HG03442 (cell line): ENCODE measurements around the gene SHH.
"Not testable (repeated sequence)": the region's sequence is repeated elsewhere in the genome, so short reads cannot be mapped to it uniquely, and the experiment has no call there.

Experiments used
- ATAC-seq: cut with Tn5 transposase; IDR thresholded peaks from one replicate; pipeline ENCODE4 v1.9.1; 2021; ENCODE audit warnings: mild to moderate bottlenecking, moderate library complexity; ENCODE audit not compliant: unreplicated experiment

Gene SHH

DNA sequence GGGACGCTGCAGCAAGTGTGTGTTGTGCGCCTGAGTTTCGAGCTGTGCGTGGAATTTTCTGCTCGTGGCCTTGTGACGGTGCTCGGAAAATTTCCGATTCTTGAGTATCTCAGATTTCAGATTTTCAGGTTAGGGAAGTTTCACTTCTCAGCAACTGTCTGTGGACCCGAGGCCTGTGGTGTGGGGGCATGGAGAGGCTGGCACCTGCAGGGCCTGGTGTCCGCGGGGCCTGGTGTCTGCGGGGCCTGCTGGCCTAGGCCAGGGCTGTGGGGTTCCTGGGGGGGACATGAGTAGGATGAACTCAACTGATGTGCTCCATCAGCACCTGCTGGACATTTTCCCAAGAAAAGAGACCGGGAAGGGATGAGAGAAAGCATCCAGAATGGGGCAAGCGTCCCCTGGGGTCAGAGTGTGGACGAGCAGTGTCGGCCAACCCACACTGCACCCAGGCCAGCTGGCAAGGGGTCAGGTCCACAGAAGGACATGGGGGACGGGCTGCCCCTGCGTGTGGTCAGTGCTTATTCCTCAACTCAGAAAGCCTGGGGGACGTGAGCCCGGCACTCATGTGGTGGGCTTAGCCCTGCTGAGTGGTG lies 31.3 kb upstream of the SHH start:
- ATAC-seq = no peak

DNA sequence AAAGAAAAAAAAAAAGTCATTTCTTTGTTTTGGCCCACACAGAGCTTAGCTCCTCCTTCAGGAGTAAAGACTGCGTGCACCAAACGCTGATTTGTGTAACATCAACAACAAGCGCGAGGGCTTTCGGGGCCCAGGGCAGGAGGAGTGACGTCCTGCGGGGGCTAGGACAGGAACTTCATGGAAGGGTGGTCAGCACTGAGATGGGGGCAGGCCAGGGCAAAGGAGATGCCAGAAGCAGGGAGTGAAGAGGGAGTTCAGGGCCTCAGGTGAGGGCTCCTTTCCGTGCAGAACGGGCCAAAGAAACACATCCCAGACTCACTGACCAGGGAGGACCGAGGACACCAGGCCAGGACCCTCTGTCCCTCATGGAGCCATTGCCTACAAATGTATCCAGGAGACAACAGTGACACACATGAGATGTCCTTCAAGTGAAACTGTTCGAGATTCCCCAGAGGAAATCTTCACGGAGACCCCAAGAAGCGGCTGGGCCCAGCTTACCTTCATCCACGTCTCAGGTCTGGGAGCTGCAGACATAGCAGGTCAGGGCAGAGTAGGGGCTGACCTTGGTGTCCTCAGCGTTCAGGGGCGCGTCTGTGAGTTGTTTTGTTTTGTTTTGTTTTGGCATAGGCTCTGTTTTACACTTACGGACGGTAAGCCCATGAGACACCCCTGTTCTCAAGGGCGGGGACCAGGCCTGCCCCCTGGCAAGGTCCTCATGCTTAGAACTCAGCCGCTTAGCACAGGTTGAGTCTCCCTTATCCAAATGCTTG lies 30.4 kb upstream of the SHH start:
- ATAC-seq = no peak

DNA sequence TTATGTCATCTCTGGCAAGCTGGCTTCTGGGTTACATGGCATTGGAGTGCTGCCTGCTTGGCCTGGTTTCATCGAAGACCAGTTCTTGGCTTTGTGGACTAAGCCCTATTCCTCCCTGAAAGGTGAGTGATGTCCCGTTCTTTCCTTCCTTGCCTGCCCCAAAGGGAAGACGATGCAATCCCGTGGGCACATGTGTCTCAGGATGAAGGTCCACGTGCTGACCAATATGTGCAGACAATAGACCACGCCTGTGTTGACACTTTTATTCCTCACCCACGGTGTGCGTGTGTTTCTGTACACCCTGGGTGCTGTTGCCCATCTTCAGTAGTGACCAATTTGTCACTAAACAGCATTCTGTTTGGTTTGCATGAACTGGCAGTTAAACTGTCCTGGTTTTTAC lies 28.6 kb upstream of the SHH start:
- ATAC-seq = no peak

DNA sequence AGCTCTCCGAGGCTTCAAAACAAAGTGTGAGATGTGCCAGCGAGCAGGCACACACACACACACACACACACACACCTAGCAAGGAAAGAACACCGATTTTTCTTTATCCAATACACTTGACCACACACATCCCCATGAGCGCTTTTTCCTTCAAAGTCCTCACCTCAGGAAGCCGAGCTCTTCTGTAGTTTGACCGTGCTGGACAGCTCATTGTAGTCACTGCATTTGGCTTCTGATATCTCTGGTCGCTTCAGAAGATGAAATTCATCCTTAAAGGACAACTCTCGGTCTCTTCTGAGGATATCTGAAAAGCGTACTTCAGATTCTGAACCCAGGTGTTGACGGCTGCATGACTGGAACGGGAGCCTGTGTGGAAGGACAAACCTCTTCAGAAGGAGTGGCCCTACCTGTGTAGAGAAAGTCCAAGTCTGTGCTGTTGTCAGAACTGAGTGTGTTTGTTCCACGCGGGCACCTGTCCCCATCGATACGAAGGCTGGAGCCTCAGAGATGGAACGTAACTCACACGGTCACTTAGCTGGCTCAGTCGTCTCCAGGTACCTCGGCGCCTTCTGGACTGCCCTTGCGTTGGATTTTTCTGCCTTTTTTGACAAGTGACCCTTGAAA lies 28.1 kb upstream of the SHH start:
- ATAC-seq = no peak

DNA sequence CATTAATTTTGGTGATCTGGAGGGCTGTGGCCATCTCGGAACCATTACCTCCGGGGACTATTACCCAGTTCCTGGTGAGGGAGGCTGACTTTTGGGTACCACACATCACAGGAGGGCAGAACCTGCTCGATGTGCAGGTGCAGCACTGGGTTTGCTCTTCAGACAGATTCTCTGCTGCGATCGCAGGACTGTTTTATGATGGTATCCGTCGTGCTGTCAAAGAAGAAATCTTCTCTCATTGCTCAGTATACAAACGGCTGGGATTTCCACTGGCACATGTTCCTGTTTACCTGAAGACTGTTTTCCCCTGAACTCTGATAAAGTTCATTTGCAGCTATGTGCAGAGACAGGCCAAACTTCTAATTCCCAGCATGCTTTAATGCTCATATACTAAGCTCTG lies 27.2 kb upstream of the SHH start:
- no peak for ATAC-seq

DNA sequence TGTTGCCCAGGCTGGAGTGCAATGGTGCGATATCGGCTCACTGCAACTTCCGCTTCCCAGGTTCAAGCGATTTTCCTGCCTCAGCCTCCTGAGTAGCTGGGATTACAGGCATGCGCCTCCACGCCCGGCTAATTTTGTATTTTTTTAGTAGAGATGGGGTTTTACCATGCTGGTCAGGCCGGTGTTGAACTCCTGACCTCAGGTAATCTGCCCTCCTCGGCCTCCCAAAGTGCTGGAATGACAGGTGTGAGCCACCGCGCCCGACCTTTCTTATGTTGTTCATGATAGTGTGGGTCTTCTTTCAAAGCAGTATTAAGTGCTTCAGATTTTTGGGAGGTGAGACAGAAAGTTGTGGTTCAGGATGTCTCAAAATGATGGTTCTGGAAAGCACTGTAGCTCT lies 26.0 kb upstream of the SHH start:
- not testable (repeated sequence) for ATAC-seq

DNA sequence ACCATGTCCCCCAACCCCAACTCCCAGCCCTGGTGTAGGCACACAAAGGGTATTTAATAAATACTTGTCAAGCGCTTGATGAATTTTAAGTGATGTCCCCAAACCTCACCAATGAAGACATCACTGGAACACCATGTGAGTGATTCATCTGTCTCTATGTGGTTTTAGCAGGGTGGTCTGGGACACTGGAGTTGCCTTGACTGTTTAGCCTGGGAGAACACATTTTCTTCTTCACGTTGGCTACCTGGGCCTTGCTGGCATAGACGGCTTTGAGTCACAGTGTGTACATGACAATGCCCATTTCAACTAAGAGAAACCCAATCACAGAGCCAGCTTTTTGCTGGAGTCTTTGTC lies 24.8 kb upstream of the SHH start:
- no peak for ATAC-seq

DNA sequence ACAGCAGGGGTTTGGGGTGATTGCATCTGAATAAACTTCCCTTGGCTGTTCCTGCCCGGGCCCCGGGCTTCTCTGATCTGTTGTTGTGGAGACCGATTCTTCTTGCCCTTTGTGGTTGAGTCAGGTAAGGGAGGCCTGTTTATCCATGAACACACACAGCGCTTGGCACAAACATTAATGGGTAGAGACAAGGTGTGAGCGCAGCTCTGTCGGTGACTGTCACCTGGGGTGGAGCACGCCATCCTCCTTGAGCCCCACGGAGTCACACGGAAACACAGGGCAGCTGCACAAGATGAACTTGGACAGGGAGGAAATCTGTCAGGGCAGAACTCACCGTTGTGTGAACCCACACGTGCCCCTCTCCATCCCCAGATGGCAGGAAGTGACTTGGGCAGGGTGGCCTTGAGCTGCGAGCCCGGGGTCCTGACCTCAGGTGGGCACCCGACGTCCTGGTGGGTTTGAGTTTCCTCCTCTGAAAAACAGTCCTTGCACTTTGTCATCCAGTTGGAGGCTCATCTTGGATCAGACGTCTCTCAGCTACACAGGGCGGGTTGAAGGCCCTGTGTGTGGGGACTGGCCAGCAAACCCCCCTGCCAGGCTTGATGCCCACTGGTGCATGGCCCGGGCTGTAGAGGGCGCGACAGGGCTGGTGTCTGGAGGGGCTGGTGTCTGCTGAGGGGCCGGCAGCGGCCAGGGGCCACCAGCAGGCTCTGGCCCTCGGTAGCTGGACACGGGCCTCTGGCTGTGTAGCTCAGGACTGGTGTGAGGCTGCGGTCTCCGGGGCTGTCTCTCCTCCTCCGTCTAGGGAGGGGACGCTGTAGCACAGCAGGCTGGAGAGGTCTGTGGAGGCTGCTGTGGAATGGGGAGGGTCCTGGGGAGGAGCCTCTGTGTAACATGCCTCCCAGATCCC lies 24.2 kb upstream of the SHH start:
- ATAC-seq = no peak

DNA sequence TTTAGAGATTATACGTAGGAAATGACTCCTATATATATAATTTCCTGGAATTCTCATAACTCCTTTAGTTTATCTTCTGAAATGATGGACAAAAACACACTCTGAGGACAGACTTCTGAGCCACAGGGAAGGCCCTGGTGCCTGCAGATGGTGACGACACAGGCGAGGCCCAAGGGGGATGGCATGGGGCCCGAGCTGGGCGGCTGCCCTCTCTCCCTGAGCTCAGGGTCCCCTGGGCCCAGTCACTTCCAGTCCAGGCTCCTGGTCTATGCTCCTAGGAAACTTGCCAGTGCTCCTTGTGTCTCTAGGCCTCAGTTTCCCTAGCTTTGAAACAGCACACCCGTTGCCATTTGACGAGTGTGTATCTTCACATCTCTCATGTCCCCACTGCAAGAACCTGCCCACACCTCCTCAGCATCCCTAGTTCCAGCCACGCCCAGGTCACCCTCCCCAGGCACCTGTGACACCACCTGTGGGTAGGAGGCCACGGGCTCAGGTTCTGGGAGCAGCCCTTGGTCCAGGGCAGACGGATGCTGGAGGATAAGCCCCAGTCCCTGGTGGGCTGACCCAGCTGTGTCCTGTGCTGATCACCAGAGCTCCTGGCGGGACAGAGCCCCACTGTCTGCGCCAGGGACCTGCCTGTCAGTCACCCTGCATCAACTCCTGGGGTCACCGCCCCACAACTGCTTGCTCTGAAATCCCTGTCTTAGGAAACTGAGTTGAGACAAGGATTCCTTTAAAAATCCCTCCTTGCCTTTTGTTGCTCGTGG lies 23.4 kb upstream of the SHH start:
- no peak for ATAC-seq

DNA sequence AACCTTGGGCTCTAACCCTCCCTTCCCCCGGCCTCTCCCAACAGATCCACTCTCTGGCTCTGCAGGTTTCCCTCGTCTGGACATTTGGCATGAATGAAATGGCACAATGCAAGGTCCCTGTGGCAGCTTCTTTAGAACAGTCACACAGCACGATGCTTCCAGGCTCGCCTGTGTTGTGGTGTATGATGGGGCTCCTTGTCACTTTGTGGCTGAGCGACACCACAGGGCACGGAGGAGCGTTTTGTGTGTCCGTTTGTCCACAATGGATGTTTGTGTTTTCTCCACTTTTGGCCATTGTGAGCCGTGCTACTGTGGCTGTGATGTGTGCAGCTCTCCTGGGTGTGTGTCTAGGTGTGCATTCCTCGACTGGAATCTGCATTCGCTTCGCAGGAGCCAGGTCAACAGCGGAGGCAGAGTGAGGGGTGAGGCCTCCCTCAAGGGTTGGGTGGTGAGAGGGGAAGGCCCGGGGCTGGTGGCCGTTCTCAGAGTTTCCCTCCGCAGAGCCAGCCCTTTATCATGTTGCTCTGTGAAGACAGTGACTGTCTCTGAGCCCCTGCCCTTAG lies 22.3 kb upstream of the SHH start:
- ATAC-seq = no peak

DNA sequence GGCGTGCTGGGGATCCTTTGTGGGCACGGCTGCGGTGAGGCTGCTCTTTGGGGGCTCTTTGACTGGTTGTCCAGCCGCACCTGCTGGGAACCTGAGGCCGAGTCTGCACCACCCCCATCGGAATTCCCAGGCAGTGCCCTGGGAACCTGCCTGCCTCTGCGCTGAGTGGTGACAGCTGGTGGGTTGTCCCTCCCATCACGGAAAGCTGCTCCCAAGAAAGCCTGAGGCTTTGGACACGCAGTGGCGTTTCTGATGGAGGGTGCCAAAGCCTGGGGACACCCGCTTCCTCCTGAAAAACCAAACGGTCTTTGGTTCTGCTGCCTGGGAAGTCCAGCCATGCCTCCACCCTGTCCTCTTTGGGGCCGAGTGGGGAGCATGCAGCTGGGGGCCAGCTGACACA lies 21.4 kb upstream of the SHH start:
- ATAC-seq = no peak

DNA sequence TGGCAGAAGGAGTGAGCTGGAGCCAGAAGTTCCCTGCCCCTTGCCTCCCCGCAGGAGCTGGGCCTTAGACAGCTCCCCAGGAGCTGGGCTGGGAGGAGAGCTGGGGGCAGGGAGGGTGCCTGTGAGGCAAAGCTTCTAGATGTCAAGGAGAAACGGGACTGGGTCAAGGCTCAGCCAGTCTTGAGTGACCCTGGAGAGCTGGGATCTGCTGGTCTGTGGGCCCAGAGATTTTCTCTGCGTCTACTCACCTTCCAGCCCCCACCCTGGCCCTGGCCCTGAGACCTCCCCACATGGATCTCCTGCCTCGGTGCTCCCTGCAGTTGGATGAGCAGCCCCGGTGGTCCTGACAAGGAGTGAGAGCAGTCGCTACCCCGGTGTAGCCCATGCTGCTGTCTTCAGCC lies 20.3 kb upstream of the SHH start:
- no peak for ATAC-seq

DNA sequence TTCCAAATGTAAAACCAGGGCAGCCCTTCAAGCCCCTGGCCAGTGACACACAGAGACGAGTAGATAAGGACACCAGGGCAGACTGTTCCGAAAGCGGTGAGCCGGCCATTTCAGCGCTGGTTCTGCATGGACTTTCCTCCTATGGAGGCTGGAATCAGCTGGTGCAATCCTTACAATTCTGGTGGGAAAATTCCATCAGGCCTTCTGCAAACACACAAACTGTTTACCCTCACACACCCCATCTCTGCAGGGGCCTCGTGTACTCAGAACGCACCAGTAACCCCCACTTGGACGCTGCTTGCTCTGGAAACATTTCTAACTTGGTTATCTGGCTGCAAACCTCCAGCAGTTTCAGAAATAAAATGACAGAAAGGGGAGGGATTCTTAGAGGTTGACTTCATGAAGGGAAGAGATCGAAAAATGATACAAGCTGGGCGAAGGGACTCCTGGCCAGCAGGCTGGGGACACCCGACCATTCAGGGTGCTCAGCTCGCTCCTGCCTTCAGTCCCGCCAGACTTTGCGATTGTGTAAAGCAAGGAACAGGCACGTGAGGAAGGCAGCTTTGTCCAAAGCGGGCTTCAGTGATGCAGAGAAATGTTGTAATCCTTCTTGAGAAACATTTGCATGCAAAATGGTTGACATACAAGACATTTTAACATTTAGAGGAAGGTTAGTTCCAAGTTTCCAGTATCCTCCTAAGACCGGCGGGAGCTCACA lies 19.7 kb upstream of the SHH start:
- no peak for ATAC-seq

DNA sequence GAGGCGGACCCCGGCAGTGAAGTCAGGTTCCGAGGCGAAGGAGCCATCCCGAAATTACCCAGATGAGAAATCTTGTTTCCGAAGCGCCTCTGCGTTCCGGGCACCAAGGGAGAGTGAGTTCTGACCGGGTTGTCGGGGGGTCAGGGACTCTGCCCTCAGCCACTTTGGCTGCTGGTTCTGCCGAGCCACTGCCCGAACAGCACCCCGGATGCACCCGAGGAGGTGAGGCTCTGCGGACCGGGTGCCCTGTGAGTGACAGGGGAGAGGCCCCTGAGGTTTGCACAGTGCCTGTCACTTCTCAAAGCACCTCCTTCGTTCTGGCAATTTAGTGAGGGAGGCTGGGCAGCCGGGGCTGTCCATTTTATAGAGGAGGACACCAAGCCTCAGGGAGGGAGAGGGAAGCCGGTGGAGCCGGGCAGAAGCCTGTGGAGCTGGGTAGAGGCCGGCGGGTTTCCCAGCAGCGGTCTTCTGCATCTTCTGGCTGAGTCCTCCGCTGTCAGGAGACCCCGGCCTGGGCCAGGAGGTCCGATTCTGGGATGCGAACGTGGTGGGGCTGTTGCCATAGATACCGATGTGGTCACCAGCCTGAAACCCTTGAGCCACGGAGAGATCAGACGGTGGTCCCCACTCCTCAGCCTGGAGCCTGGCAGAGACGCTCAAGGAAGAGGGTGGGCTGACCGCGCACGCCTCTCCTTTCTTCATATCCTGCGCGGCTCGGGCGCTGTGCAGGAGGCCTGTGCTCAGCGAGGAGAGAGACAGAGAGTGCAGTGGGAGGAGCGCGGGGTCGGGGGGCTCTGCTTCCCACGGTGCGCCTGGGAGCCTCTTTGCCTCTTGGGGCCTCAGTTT lies 18.9 kb upstream of the SHH start:
- ATAC-seq = no peak

DNA sequence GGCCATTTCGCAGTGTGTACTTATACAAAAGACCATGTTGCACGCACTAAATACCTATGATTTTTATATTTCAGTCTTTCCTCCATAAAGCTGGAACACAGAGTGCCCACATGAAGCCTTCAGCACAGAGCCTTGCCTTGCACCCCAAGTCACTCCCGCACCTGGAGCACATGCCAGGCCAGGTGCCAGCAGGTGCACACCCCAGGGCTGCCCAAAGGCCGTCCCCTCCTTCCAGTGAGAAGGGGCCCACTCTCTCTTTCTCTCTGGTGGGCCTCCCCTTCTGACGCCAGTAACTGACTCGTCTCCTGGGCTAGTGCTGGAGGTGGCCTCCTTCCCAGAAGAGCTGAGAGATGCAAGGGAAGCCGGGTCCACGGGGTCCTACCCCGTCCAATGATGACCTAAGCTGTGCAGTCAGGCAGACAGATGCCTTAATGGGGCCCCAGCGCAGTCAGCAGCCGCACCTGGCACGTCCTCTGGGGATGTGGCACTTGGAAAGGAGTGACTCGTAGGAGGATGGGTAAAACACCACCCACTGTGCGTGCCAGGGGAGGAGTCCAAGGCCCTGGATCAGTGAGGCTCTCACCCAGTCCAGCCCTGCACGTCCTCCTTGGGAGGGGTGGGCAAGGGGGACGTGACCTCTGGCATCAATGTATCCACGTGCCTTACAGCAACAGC lies 17.7 kb upstream of the SHH start:
- ATAC-seq = no peak

DNA sequence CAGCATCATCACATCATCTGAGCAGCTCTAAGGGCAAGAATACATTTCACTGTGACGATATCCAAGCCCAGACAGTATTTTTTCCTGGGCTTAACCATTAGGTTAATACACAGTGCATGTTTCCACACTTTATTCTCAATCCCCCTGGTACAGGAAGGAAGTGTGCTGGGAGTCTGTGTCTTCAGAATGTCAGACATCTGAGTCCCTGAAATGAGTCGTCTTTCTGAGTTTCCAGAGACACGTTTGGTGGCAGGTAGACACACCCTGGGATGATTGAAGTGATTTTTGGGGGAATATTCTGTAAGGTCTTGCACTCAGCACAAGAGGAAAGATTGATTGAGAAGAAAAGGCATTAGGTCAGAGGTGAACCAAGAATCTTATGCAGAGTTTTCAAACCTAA lies 13.1 kb upstream of the SHH start:
- no peak for ATAC-seq

DNA sequence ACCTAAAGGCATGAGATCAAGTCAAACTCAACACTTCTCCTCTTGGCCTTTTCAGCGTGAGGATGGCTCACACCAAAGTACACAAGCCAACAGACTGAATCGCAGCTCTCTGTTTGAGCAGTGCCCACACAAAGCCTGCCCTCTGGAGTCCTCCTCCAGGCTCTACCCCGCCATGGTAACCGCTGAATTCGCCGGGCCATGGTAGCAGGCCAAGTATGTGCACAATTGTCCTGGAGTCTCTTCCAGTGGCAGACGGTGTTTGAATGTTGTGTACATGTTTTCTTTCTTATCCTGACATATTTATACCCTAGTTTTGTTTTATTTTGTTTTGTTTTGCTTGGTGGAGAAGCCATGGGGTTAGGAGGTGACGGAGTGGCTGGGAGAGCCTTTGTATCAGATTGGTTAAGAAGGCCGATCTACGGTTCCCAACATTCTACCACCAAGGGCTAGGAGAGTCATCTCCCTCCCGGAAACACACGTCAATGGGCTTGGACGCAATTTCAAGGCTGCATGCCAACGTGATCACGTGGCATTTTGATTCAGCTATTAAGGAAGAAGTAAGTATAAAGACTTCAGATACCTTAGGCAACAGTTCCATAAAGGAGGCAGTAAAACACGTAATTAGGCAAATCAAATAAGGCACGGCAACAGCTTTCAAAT lies 12.1 kb upstream of the SHH start:
- ATAC-seq = no peak

DNA sequence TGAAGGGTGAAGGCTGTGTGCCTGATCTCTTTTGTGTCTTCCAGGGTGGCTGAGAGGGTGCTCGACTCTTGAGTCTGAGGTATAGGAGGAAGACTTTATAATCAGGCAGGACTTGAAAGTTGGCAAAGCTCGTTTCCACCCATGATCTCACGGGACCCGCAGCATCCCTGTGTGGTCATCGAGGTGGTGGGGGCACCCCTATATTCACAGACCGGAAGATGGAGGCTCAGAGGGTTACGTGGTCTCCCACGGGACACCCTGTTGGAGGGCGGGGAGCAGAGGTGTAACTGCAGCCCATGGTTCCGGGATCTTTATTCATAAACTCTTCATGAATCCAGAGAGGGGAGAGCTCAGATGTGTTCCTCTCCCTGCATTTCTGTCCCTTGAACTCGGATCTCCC lies 9.6 kb upstream of the SHH start:
- no peak for ATAC-seq
